ENCODE data around the gene AGR3.

GRCh38 chr7:16881844-16882243 is at the start of gene AGR3:
- TF ChIP-seq CTCF (IDR thresholded peaks at IDR 0.05; ENCODE audit: poor library complexity), result no peak
- TF ChIP-seq EZH2phosphoT487 (IDR thresholded peaks at IDR 0.05; ENCODE audit: low read depth, severe bottlenecking, unreplicated experiment), result no peak
